CD4-positive, alpha-beta T cell treated with Interleukin-6 for 4 hours (primary cell): ENCODE results near the gene INPP1.
"Not testable (repeated sequence)": the region's sequence is repeated elsewhere in the genome, so short reads cannot be mapped to it uniquely, and the experiment has no call there.

Experiments used
- DNase-seq: peaks from one replicate; pipeline ENCODE4 v3.0.0-alpha.2; 2020; ENCODE audit warnings: mixed read lengths

The INPP1 gene

GRCh38 chr2:190343536-190344275 is at the start of gene INPP1:
TSS of gene INPP1 (plus strand) at chr2:190343589. CDS start at chr2:190360103, 16,514 bp downstream.
- DNase-seq, result peak; percentile 45

GRCh38 chr2:190297880-190298279 is 45.5 kb upstream of the INPP1 start:
- DNase-seq, result not testable (repeated sequence)

GRCh38 chr2:190301032-190301431 is 42.4 kb upstream of the INPP1 start:
- no peak for DNase-seq

GRCh38 chr2:190302052-190302451 is 41.3 kb upstream of the INPP1 start:
- no peak for DNase-seq

- DNase-seq, result no peak
Observed at GRCh38 chr2:190303647-190304046, 39.7 kb upstream of the INPP1 start.

- DNase-seq, result no peak
Observed at GRCh38 chr2:190304404-190304803, 39.0 kb upstream of the INPP1 start.

GRCh38 chr2:190308031-190308430 is 35.4 kb upstream of the INPP1 start:
- DNase-seq, result no peak

GRCh38 chr2:190311893-190312634 is 31.3 kb upstream of the INPP1 start:
- DNase-seq, result no peak

- DNase-seq, result not testable (repeated sequence)
Observed at GRCh38 chr2:190312635-190313025, 30.8 kb upstream of the INPP1 start.

GRCh38 chr2:190313880-190314279 is 29.5 kb upstream of the INPP1 start:
- DNase-seq, result no peak

GRCh38 chr2:190315273-190315672 is 28.1 kb upstream of the INPP1 start:
- no peak for DNase-seq

- DNase-seq, result no peak
Observed at GRCh38 chr2:190318514-190318913, 24.9 kb upstream of the INPP1 start.

- DNase-seq, result peak; percentile 40
Observed at GRCh38 chr2:190318931-190319554, 24.3 kb upstream of the INPP1 start.

- peak; percentile 90 for DNase-seq
Observed at GRCh38 chr2:190319555-190320498, 23.6 kb upstream of the INPP1 start, which contains the start of gene HIBCH. TSS of gene HIBCH (minus strand) at chr2:190319826. CDS start at chr2:190319750, 76 bp downstream.

GRCh38 chr2:190320696-190321095 is 22.7 kb upstream of the INPP1 start:
- DNase-seq, result no peak

- no peak for DNase-seq
Observed at GRCh38 chr2:190323406-190323805, 20.0 kb upstream of the INPP1 start.

- no peak for DNase-seq
Observed at GRCh38 chr2:190325588-190325987, 17.8 kb upstream of the INPP1 start.

- no peak for DNase-seq
Observed at GRCh38 chr2:190327867-190328572, 15.4 kb upstream of the INPP1 start.

GRCh38 chr2:190328573-190329147 is 14.7 kb upstream of the INPP1 start:
- DNase-seq, result no peak

- no peak for DNase-seq
Observed at GRCh38 chr2:190333395-190333794, 10.0 kb upstream of the INPP1 start.

- DNase-seq, result no peak
Observed at GRCh38 chr2:190333928-190334327, 9.5 kb upstream of the INPP1 start.
